Lower lobe of right lung (tissue), 2 donors: Measurements from ENCODE around the gene NXPE1. TPM values are rescaled to one million over a fixed set of nuclear protein-coding genes. Genes with fewer than 3 reads are reported as not detected.
"Not testable (repeated sequence)": the region's sequence is repeated elsewhere in the genome, so short reads cannot be mapped to it uniquely, and the experiment has no call there.

Experiments used
- ATAC-seq, 2 donors: fragments of 200-7000 bp; cut with Tn5 transposase; one replicate each; pipeline ENCODE4 v1.9.1; 2020 to 2022; ENCODE audit warnings: mild to moderate bottlenecking in 2 of 2, moderate library complexity in 2 of 2
- DNase-seq: peaks from one replicate; pipeline ENCODE4 v3.0.0-alpha.2; 2020
- H3K27ac ChIP-seq: fragments of 200-600 bp; one replicate; pipeline ENCODE4 v1.8.0; 2022
- H3K27me3 ChIP-seq: fragments of 200-600 bp; one replicate; pipeline ENCODE4 v1.8.0; 2022; ENCODE audit warnings: low read depth
- H3K36me3 ChIP-seq: fragments of 200-600 bp; one replicate; pipeline ENCODE4 v1.8.0; 2022; ENCODE audit warnings: mild to moderate bottlenecking
- H3K4me1 ChIP-seq: fragments of 200-600 bp; one replicate; pipeline ENCODE4 v1.8.0; 2022
- H3K4me3 ChIP-seq: fragments of 200-600 bp; one replicate; pipeline ENCODE4 v1.8.0; 2022; ENCODE audit warnings: mild to moderate bottlenecking
- H3K9me3 ChIP-seq: fragments of 200-600 bp; one replicate; pipeline ENCODE4 v1.8.0; 2022
- CTCF ChIP-seq: fragments of 200-600 bp; IDR thresholded peaks from one replicate; pipeline ENCODE4 v1.8.0; 2022; ENCODE audit warnings: antibody characterized with exemption, mild to moderate bottlenecking
- intact Hi-C: fragments of 100-400 bp; cut with DNase I; formaldehyde crosslinking; loops from one replicate; pipeline ENCODE4 v1.11.0; 2022
- total RNA-seq: library from RNA; stranded (reverse); fragmentation: NEBNext Ultra II Directional; extraction: Animal tissue kit (Norgen Biotek cat#: 25700); gene quantifications from one replicate; pipeline ENCODE4 v1.2.1, GENCODE V29; 2021
- donor health status: DM: no; HTN: yes; CAD: no; lungs with severe emphysema.

Gene NXPE1
- total RNA-seq, 1 donor from 2014 or later = not detected

GRCh38 chr11:114605370-114605769, 45.7 kb upstream of the NXPE1 start:
- H3K27me3 ChIP-seq = no peaks in the 10 kb centered on the region
- no peaks in the 10 kb centered on the region for H3K9me3 ChIP-seq
- no peaks in the 10 kb centered on the region for H3K4me1 ChIP-seq
- H3K27ac ChIP-seq = no peak overlapping the region
- H3K36me3 ChIP-seq = no peaks in the 10 kb centered on the region
- no peak for DNase-seq
- no peak for TF ChIP-seq CTCF
- ATAC-seq = no peak
- H3K4me3 ChIP-seq = no peak overlapping the region
- intact Hi-C loops = no loop called here

DNA sequence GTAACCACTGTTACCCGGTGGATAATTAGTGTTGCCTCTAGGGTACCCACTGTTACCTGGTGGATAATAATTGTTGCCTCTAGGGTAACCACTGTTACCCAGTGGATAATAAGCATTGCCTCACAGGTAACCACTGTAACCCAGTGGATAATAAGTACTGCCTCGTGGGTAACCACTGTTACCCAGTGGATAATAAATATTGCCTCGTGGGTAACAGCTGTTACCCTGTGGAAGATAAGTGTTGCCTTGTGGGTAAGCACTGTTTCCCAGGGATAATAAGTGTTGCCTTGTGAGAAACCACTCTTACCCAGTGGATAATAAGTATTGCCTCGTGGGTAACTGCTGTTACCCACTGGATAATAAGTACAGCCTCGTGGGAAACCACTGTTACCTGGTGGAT, 45.2 kb upstream of the NXPE1 start:
- no peak for ATAC-seq
- DNase-seq = no peak

DNA sequence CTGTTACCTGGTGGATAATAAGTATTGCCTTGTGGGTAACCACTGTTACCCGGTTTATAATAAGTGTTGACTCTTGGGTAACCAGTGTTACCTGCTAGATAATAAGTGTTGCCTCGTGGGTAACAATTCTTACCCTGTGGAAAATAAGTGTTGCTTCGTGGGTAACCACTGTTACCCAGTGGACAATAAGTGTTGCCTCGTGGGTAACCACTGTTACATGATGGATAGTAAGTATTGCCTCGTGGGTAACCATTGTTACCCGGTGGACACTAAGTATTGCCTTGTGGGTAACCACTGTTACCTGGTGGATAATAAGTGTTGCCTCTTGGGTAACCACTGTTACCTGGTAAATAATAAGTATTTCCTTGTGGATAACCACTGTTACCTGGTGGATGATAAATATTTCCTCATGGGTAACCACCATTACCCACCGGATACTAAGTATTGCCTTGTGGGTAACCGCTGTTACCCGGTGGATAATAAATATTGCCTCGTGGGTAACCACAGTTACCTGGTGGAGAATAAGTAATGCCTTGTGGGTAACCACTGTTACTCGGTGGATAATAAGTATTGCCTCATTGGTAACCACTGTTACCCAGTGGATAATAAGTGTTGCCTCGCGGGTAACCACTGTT, 44.6 kb upstream of the NXPE1 start:
- no peak for DNase-seq
- ATAC-seq = no peak
- Histone ChIP-seq H3K4me1 (no peaks in the 10 kb centered on the region), H3K27me3 (no peaks in the 10 kb centered on the region), H3K9me3 (no peaks in the 10 kb centered on the region), H3K27ac (no peak overlapping the region), H3K4me3 (no peak overlapping the region), H3K36me3 (no peaks in the 10 kb centered on the region)
- TF ChIP-seq CTCF = no peak
- intact Hi-C loops = no loop called here

More for the DNA sequence above, 45.2 kb upstream of the NXPE1 start:
- H3K9me3 ChIP-seq = no peaks in the 10 kb centered on the region
- H3K27ac ChIP-seq = no peak overlapping the region
- no peaks in the 10 kb centered on the region for H3K36me3 ChIP-seq
- no peak overlapping the region for H3K4me3 ChIP-seq
- no peak for TF ChIP-seq CTCF
- intact Hi-C loops = no loop called here
- no peaks in the 10 kb centered on the region for H3K27me3 ChIP-seq
- H3K4me1 ChIP-seq = no peaks in the 10 kb centered on the region

GRCh38 chr11:114603151-114603550, 43.5 kb upstream of the NXPE1 start:
- H3K4me3 ChIP-seq, DNase-seq, ATAC-seq, H3K36me3 ChIP-seq, H3K27ac ChIP-seq, H3K4me1 ChIP-seq, H3K27me3 ChIP-seq, intact Hi-C loops, H3K9me3 ChIP-seq: not testable (repeated sequence)

DNA sequence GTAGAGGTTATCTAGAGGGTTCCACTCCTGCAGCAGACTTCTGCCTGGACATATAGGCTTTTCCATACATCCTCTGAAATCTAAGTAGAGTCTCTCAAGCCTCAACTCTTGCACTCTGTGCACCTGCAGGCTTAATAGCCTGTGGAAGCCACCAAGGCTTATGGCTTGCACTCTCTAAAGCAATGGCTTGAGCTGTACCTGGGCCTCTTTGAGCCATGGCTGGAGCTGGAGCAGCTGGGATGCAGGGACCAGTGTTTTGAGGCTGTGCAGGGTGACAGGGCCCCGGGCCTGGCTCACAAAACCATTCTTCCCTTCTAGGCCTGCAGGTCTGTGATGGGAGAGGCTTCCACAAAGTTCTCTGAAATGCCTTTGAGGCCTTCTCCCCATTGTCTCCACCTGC, 38.8 kb upstream of the NXPE1 start:
- intact Hi-C loops = no loop called here
- H3K9me3 ChIP-seq = no peaks in the 10 kb centered on the region
- H3K4me1 ChIP-seq = no peaks in the 10 kb centered on the region
- H3K36me3 ChIP-seq = no peaks in the 10 kb centered on the region
- TF ChIP-seq CTCF = no peak
- H3K27me3 ChIP-seq = no peaks in the 10 kb centered on the region
- DNase-seq = no peak
- no peak overlapping the region for H3K4me3 ChIP-seq
- no peak overlapping the region for H3K27ac ChIP-seq
- no peak for ATAC-seq

DNA sequence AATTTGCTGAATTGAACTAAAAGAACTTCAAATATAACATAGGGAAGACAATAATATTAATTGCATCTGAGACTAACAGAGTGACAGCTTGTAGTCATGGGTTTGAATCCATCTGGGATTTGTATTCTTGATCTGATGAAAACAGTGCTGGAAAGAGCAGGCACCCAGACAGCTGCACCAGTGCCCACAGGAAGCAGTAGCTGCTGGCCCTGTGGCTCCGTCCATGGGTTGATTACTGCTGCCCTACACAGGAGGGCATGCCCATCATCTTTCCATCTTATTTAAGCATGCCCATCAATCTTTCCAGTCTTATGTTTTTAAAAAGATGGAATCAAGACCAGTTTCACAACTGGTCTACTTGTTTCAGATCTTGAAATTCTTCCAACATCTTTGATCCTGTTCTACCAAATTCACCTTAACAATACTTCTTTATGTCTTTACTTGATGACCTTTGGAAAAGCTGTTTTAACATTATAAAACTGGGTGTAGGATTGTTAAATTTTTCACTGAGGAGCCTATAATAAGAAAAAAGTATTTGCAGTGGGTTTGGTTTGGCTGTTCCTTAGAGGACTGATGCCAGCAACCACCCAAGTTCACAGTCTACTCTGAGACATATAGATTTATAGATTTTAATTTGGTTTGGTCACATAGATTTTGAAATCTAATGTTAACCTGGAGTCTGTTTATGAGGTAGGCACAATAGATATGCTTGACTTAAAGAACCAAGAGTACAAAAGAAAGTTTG, 36.7 kb upstream of the NXPE1 start:
- no peaks in the 10 kb centered on the region for H3K9me3 ChIP-seq
- no peak overlapping the region for H3K27ac ChIP-seq
- no peaks in the 10 kb centered on the region for H3K36me3 ChIP-seq
- no peak for TF ChIP-seq CTCF
- no peak overlapping the region for H3K4me3 ChIP-seq
- H3K27me3 ChIP-seq = no peaks in the 10 kb centered on the region
- ATAC-seq (no peak), DNase-seq (no peak)
- intact Hi-C loops = no loop called here
- H3K4me1 ChIP-seq = no peaks in the 10 kb centered on the region
